Stimulated activated CD8-positive, alpha-beta memory T cell treated with anti-CD3 and anti-CD28 coated beads, Interleukin-7, amount 100 ng/mL, for 24 hours (primary cell): ENCODE measurements around the gene STXBP1.
"Not testable (repeated sequence)": the region's sequence is repeated elsewhere in the genome, so short reads cannot be mapped to it uniquely, and the experiment has no call there.

ENCODE experiments used
- DNase-seq: peaks from one replicate; pipeline ENCODE4 v3.0.0-alpha.2; 2020; ENCODE audit warnings: low read depth

STXBP1 gene

GRCh38 chr9:127611899-127612790 is at the start of gene STXBP1:
TSS of gene STXBP1 (plus strand) at chr9:127612277. CDS start at chr9:127612404, 127 bp downstream.
- DNase-seq: peak; percentile 70

- no peak for DNase-seq
Measured at GRCh38 chr9:127562279-127562796, 49.7 kb upstream of the STXBP1 start.

DNA sequence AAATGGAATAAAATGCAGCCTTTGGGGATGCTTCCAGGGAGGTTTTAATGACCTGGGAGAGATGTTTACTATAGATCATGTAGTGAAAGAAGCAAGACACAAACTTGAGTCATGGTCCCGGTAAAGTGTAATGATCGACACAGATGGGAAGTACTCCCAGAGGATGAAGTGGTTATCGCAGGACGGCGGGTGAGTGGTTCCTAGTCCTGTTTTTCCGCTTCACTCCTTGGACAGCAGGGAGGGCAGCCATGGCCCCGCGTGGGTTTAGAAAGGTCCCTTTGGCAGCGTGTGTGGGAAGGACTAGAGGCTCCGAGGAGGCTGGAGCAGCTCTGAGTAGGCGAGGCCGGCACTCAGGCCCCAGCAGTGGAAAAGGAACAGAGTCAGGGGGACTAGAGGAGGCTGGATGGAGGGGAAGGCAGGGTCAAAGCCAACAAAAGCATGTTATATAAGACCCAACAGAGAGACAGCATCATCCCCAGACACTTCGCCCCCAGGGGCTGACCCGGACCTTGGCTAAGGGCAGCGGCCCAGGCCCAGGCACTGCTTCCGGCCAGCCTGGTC is 49.2 kb upstream of the STXBP1 start:
- no peak for DNase-seq

DNA sequence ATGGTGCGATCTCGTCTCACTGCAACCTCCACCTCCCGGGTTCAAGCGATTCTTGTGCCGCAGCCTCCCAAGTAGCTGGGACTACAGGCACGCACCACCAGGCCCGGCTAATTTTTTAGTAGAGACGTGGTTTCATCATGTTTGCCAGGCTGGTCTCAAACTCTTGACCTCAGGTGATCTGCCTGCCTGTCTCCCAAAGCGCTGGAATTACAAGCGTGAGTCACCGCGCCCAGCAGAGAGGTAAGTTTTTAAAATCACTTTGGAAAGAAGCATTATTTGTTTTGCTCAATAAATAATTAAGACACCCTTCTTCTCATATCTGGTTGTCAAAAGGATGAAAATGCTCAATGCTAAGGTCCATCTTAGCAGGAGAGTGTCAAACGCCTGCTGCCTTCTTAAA is 48.5 kb upstream of the STXBP1 start:
- DNase-seq: no peak

GRCh38 chr9:127565231-127565630 is 46.8 kb upstream of the STXBP1 start:
- DNase-seq: no peak

- DNase-seq: no peak
Measured at GRCh38 chr9:127566351-127567001, 45.6 kb upstream of the STXBP1 start.

DNA sequence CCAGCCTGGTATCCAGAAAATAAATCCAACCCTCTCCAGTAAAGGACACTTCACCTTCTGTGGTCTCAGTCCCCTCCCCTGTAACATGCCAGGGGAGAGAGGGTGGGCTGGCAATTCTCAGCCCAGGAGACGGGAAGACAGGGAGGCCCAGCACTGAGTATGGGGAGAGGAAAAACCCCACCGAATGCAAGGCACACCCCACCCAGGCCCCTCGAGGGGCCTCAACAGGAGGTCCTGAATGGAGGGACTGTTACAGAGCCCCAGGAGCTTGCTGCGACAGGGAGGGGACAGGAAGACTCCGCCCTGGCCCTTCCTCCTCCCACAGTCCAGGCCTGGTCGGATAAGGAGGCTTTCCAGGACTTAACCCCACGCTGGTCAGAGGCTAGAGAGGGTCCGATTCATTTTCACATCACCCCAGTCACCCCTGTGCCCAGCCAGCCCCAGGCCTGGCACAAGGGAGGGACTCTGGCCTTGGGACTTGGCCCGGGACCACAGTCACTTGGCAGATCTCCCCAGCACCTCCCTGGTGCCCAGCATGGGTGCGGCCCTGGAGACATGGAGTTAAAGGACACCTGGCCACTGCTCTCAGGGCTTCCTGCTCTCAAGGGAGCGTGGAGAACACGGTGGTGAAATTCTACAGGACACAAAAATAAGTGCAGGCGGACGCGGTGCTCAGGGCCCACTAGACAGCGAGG is 44.9 kb upstream of the STXBP1 start:
- no peak for DNase-seq

- no peak for DNase-seq
Measured at GRCh38 chr9:127567730-127568617, 44.1 kb upstream of the STXBP1 start.

DNA sequence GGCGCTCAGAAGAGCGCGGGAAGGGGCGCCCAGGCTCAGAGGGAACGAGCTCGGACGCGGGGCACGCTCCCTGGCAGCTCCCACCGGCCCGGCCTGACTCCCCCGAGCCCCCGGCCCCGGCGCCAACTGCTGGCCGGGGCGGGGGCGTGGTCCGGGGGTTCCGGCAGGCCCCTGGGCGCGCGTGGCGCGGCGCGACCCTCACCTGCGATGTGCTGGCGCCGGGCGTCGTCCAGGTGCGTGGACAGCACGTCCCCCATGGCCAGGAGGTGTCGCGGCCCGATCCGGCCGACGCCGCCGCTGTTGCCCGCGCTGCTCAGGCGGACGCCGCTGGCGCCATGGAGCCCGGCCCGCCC is 43.5 kb upstream of the STXBP1 start:
- DNase-seq: no peak

DNA sequence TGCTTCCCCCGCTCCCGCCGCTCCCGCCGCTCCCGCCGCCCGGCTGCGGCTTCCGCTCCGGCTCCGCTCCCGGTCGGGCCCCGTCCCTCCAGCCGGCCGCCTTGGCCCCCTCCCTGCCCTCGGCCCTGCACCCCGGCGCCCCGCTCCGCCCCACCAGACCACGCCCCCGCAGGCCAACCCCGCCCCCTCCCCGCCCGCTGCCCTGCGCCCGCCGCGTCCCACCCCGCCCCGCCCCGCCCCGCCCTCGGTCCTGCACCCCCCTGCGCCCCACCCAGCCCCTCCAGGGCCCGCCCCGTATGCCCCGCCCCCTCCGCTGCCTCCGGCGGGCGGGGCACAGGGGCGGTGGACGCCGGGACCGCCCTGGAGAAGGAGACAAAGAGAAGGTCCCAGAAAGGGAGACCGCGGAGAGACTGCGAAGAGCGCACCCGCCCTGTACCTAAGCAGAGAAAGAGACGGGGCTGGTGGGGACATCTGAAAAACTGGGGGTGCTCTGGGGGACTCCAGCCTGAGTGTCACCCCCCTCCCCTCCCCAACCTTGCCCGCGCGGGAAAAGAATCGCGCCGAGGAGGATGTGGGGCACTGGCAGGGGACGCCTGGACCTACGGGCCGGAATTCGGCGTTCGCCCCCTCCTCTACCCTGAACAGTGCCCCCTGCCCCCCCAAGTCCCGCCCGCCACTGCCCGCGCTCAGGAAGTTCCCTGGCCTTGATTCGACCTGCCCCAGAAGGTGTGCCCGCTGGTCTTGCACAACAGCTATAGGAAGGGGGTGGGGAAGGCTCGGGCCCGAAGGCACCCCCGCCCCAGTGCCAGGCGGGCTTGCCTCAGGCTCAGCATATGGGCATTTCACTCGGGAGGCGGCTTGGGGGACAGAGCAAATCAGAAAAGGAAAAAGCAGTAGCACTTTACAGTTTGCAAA is 42.8 kb upstream of the STXBP1 start:
- DNase-seq: peak; percentile 59

DNA sequence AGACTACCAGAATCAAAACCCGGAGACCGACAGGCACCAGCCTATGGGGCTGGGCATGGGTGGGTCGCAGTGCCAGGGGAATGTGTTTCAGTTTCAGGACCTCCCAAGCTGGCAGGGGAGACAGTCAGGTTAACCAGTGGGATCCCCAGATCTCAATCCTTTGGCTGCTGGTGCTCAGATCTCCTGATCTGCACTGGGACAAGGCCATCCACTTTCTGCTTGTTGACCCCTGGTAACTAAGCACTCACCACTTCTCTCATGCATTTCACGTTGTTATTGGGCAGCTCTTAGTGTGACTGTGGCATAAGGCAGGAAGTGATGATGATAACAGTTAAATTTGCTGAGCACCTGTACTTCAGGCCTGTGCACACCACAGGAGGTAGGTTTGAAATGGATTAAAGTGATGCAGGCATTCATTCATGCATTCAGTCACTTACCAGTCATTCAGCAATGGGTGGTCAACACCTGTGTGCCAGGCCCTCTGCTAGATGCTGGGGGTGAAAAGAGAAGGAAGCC is 42.1 kb upstream of the STXBP1 start:
- DNase-seq: no peak

GRCh38 chr9:127570533-127571111 is 41.5 kb upstream of the STXBP1 start:
- DNase-seq: no peak

DNA sequence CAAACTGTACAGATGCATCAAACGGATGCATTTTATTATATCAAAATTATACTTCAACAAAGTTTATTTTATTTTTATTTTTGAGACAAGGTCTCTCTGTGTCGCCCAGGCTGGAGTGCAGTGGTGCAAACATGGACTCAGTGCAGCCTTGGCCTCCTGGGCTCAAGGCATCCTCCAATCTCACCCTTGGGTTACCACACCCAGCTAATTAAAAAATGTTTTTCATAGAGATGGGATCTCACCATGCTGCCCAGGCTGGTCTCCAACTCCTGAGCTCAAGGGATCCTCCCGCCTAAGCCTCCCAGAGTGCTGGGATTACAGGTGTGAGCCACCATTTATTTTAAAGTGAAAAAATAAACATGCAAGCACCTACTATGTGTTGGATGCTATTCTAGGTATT is 40.1 kb upstream of the STXBP1 start:
- no peak for DNase-seq

- no peak for DNase-seq
Measured at GRCh38 chr9:127572961-127573721, 38.9 kb upstream of the STXBP1 start.

- no peak for DNase-seq
Measured at GRCh38 chr9:127574072-127574993, 37.7 kb upstream of the STXBP1 start.

GRCh38 chr9:127575875-127576778 is 36.0 kb upstream of the STXBP1 start:
- DNase-seq: no peak

GRCh38 chr9:127577194-127577593 is 34.9 kb upstream of the STXBP1 start:
- not testable (repeated sequence) for DNase-seq
